NCI-H345 (cell line): ENCODE results near the gene ASCL5.
"Not testable (repeated sequence)": the region's sequence is repeated elsewhere in the genome, so short reads cannot be mapped to it uniquely, and the experiment has no call there.

Experiments used
- DNase-seq: peaks from one replicate; lab custom pipeline; 2025; lab: John Stamatoyannopoulos, UW

ASCL5 gene

GRCh38 chr1:201126832-201127754 lies at the start of gene ASCL5:
Gene ASCL5 (minus strand): TSS chr1:201127184. CDS start chr1:201115372, 11,812 bp downstream.
- peak; percentile 43 for DNase-seq

DNA sequence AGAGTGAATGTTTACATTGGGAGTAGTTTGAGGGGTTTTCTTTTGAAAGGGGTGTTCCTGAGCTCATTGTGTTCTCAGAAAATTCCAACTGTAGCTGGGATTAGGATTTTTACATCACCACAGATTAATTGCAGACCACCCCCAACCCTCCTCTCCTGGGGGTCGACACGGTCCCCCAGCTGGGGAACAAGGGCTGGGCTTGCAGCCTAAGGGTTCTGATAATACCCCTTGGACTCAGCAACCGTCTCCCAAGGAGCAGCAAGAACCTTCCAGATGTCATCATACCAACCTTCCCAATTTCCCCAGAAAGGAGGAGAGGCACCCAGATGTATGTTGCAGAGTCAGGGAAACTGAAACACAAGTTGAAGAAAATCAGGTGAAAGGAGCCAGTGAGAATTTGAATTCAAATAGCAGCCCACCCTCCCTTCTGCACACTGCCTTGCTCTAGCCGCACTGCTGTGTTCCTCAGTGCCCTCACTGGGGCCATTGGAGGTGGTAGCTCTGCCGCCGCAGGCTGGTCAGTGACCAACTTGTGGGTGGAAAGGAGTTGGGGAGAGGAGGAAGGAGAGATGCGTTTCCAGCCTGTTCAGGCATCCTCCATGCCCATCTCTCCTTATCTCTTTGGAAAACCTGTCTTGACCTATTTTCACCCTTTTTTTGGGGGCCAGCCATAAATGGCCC lies 49.0 kb upstream of the ASCL5 start:
- no peak for DNase-seq

DNA sequence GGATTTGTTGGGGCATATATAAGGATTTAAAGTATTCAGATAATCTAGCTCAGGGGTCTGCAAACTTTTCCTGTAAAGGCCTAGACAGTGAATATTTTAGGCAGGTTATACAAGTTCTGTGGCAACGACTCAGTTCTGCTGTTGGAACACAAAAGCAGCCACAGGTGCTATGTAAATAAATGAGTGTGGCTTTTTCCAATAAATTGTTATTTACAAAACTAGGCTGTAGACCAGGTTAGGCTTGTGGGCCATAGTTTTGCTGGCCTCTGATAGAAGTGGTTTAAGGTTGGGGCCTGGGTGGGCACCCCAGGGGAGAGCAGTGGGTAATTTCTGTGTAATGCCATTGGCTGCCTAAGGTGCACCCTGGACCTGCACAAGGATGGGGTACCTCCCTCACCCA lies 46.8 kb upstream of the ASCL5 start:
- DNase-seq: peak; percentile 13

GRCh38 chr1:201172999-201173610 lies 46.1 kb upstream of the ASCL5 start:
- no peak for DNase-seq

DNA sequence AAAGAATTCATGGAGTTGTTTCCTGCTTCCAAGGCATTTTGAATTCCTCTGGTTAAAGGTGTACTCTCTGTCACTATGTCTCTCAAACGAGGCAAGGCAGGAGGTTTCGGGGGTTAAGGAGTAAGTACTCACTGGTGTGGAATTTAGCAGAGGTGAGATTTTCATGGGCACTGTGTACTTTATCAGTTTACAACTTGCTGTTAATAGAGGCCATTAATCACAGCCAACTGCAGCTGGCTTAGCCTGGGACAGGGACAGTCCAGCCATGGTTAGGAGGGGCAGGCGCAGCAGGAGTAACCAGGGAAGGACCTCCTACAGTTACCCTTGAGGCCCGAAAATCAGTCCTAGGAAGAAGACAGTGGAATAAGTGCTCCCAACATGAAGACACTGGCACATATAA lies 45.3 kb upstream of the ASCL5 start:
- DNase-seq: no peak

DNA sequence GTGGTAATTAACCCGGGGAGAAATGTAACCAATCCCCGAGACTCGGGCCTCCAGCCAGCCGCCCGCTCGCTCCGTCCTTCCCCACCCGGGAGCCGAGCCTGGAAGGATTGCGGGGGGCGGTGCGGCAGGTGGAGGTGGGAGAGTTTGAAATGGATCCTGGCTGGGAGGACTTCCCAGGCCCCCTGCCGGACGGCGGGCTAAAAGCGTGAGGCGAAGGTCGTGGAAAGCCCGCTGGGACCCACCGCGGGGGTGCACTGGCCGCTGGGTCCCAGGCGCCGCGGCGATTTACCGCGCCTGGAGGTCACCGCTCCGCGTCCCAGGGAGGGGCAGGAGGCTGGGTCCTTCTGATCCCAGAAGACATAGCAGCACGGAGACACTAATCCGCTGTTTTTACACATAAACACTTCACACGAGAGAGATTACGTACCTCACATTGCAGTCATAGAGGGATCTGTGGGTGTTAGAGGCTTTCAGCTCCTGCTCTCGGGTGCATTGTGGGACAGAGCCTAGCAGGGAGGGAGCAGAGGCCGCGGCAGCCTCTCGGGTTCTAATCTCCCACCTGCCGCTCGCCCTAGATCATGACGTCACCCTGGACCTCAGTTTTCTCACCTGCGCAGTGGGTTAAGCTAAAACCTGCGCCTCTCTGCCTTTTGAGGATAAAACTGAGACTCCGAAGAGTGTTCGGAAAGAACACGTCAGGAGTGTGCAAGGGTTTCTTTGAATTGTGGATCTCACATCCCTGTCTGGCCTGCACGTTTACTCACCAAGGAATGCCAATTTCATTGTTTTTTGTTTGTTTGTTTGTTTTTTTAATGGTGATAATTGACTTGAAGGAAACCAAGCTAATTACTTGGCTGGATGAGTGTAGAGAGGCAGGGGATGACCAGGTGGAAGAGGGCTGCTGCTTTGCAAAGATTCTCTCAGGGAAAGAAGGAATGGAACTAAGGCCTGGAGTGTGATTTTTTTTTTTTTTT lies 44.4 kb upstream of the ASCL5 start:
- DNase-seq: peak; percentile 76

DNA sequence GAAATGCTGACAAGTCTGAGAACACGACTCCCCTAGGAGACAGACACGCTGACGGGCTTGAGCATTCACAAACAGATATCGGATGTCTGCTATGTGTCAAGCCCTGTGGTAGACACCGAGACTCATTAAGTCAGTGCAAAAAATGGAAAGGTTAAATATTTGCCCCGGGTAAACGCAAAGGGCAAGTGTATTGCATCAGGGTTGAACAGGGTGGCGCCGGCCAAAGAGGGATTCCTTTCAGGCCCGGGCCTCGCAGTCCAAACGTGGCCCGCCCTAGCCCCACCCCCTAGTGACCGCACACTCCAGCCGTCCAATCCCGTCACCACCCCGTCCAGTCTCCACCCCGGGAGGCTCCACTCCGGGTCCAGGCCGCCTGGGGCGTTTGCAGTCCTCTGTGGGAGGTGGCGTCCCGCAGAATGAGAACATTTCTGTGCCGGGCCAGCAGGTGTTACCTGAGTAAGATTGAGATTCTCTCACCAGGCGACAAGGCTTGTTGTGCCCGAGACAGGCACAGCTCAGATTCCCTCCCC lies 43.6 kb upstream of the ASCL5 start:
- DNase-seq: peak; percentile 95

- no peak for DNase-seq
These were observed 43.1 kb upstream of the ASCL5 start for GRCh38 chr1:201169971-201170532.

DNA sequence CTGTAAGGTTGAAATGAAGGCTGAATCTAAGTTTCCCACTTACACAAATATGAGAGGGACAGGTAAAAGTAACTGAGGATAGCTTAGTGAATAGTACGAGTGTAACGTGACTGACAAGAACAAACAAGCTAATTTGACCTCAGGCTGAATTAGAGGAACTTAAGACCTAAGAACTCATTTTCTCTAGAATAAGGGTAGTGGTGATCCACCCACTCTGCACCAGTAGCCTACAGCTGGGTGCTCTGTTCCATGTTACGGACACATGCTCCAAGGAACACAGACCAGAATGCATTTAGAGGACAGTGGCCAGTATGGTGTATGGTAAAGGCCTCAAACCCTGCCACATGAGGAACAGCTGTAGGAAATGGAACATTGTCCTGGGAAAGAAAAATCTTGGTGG lies 42.2 kb upstream of the ASCL5 start:
- DNase-seq: no peak

- peak; percentile 51 for DNase-seq
These were observed 40.3 kb upstream of the ASCL5 start for GRCh38 chr1:201167041-201167991.

DNA sequence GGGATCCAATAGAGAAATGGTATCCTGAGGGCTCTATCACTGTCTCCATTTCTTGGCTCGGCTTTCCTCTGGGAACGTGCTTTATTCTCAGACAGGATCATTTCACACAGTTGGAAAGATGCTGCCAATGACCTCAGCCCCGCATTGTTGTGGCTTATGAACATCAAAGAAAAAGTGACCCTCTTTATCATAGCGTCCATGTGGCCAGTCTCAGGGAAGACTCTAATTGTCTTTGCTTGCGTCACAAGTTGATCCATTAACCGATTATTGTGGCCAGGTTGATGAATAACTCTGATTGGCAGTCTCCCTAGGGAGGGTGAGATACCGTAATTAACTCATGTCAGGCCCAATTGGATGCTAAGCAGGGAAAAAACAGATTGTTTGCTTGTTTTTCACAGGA lies 37.7 kb upstream of the ASCL5 start:
- DNase-seq: no peak

GRCh38 chr1:201163707-201164106 lies 36.7 kb upstream of the ASCL5 start:
- no peak for DNase-seq

DNA sequence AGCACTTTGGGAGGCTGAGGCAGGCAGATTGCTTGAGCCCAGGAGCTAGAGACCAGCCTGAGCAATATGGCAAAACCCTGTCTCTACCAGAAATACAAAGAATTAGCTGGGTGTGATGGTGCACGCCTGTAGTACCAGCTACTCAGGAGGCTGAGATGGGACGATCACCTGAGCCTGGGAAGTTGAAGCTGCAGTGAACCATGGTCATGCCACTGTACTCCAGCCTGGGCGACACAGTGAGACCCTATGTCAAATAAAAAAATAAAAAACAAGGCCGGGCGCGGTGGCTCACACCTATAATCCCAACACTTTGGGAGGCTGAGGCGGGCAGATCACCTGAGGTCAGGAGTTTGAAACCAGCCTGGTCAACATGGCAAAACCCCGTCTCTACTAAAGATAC lies 36.1 kb upstream of the ASCL5 start:
- not testable (repeated sequence) for DNase-seq

- DNase-seq: no peak
These were observed 31.0 kb upstream of the ASCL5 start for GRCh38 chr1:201157949-201158348.

GRCh38 chr1:201156819-201157218 lies 29.8 kb upstream of the ASCL5 start:
- DNase-seq: no peak

DNA sequence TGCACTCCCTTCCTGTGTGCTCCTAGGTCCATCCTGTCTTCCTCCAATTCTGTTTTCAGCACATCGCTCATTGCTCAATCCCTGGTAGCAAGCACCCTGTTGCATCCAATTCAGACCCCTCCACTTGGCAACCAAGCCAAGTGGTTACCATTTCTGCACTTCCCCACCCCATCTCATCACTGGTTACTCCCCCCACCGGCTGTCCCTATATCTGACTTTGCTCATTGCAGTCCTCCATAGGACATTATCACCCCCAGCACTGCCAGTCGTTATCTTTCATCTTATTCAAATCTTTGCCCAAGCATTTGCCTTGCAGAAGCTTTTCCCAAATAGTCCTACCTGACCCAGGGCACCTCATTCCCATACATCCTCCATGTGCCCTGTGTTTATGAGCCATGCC lies 29.4 kb upstream of the ASCL5 start:
- no peak for DNase-seq

DNA sequence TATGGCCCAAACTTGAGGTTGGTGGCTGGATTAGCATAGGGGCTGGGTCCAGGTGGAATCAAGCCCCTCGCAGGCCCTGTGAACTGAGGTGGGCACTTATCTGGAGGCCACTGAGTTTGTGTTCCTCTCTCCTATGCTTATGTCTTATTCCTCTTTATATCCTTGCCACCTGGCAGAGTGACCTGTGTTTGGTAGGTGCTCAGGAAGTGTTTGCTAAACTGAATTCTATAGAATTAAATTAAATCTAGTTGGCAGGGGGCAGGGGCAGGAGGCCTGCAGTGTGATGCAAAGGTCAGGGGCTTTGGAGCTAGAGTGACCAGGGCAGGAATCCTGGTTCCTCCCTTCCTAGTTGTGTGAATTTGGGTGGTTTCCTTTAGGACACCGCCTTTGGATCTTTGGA lies 28.4 kb upstream of the ASCL5 start:
- DNase-seq: no peak

- DNase-seq: peak; percentile 97
These were observed 27.6 kb upstream of the ASCL5 start, which contains the start of gene TMEM9 for GRCh38 chr1:201154389-201155165. Gene TMEM9 (minus strand): TSS chr1:201154474. CDS start chr1:201153923, 551 bp downstream.
